ENCODE data around the gene SRCAP.

DNA sequence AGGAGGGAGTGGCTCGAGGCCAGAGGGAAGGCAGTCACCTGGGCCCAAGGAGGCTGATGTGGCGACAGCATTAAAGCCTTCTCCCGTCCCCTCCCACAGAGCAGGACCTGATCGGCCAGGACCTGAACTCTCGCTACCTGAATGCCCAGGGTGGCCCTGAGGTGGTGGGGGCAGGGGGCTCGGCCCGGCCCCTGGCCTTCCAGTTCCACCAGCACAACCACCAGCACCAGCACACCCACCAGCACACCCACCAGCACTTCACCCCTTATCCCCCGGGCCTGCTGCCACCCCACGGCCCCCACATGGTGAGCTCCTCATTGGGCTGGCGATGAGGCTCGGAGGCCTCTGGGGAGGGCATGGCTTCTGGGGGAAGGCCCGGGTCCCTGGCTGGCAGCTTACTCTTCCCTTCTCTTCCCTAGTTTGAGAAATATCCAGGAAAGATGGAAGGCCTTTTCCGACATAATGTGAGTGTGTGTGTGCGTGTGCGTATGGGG, 34.3 kb upstream of the SRCAP start:
- TF ChIP-seq POLR2AphosphoS5 (IDR thresholded peaks at IDR 0.05; ENCODE audit: low read depth, low read length) (no peak), POLR2A (IDR thresholded peaks at IDR 0.05; ENCODE audit: low read depth, low read length) (no peak)

Measured in GM12892 (cell line).